ENCODE measurements around the gene PRTFDC1. TPM values are rescaled to one million over a fixed set of nuclear protein-coding genes. Genes with fewer than 3 reads are reported as not detected.

PRTFDC1 gene
- total RNA-seq, 2 experiments from 2014 or later = 2.2 to 2.7 TPM

GRCh38 chr10:24935504-24936292, 16.7 kb downstream of the PRTFDC1 start:
- ChIA-PET CTCF (interaction anchor here (1.2 kb wide), 1 partner anchor 13 kb away, joined by 5 read pairs; no protein-coding TSS in a partner anchor), POLR2A (no interaction called here)

GRCh38 chr10:24931236-24931635, 21.2 kb downstream of the PRTFDC1 start:
- TF ChIP-seq CTCF (IDR thresholded peaks at IDR 0.05) = no peak
- ATAC-seq (no peak), DNase-seq (no peak)
- POLR2A ChIA-PET = no interaction called here
- no peaks in the 10 kb centered on the region for H3K9me3 Mint-ChIP-seq
- H3K27ac Mint-ChIP-seq = no peak overlapping the region
- H3K36me3 Mint-ChIP-seq (ENCODE audit: low read depth) = no peaks in the 10 kb centered on the region
- no peaks in the 10 kb centered on the region for H3K27me3 Mint-ChIP-seq
- intact Hi-C loops (cut with micrococcal nuclease) = no loop called here
- CTCF ChIA-PET = no interaction called here
- H3K4me1 Mint-ChIP-seq (ENCODE audit: low read depth) = peaks cover 31% of the 10 kb centered on the region
- no peak overlapping the region for H3K4me3 Mint-ChIP-seq

More at GRCh38 chr10:24935504-24936292, 16.7 kb downstream of the PRTFDC1 start:
- H3K27me3 Mint-ChIP-seq = no peaks in the 10 kb centered on the region
- ATAC-seq (no peak), DNase-seq (no peak)
- no peak overlapping the region for H3K4me3 Mint-ChIP-seq
- no peaks in the 10 kb centered on the region for H3K36me3 Mint-ChIP-seq (ENCODE audit: low read depth)
- peaks cover 7% of the 10 kb centered on the region for H3K4me1 Mint-ChIP-seq (ENCODE audit: low read depth)
- intact Hi-C loops (cut with micrococcal nuclease) = no loop called here
- TF ChIP-seq CTCF (IDR thresholded peaks at IDR 0.05) = no peak
- no peak overlapping the region for H3K27ac Mint-ChIP-seq
- H3K9me3 Mint-ChIP-seq = no peaks in the 10 kb centered on the region

- H3K4me1 Mint-ChIP-seq (ENCODE audit: low read depth) = peaks cover 27% of the 10 kb centered on the region
- intact Hi-C loops (cut with micrococcal nuclease) = no loop called here
- no peak overlapping the region for H3K27ac Mint-ChIP-seq
- no peaks in the 10 kb centered on the region for H3K36me3 Mint-ChIP-seq (ENCODE audit: low read depth)
- no peak overlapping the region for H3K4me3 Mint-ChIP-seq
- ChIA-PET POLR2A (interaction anchor here (1.9 kb wide), 1 partner anchor 21 kb away, joined by 8 read pairs; the partner anchor contains the start of gene PRTFDC1), CTCF (interaction anchor here (1.1 to 1.6 kb wide), 4 partner anchors 10 to 151 kb away, joined by 4 to 5 read pairs (median 4); no protein-coding TSS in a partner anchor)
- H3K27me3 Mint-ChIP-seq = no peaks in the 10 kb centered on the region
- no peak for ATAC-seq
- no peaks in the 10 kb centered on the region for H3K9me3 Mint-ChIP-seq
- TF ChIP-seq CTCF (IDR thresholded peaks at IDR 0.05) = no peak
- DNase-seq = no peak
Observed at GRCh38 chr10:24930427-24930826, 22.0 kb downstream of the PRTFDC1 start.

- TF ChIP-seq CTCF (IDR thresholded peaks at IDR 0.05) = no peak
- no peak overlapping the region for H3K27ac Mint-ChIP-seq
- H3K4me3 Mint-ChIP-seq = no peak overlapping the region
- no peaks in the 10 kb centered on the region for H3K27me3 Mint-ChIP-seq
- H3K4me1 Mint-ChIP-seq (ENCODE audit: low read depth) = peaks cover 27% of the 10 kb centered on the region
- H3K9me3 Mint-ChIP-seq = no peaks in the 10 kb centered on the region
- DNase-seq (no peak), ATAC-seq (no peak)
- POLR2A ChIA-PET = interaction anchor here (0.7 to 1.9 kb wide), 2 partner anchors 22 to 288 kb away, joined by 3 to 8 read pairs; partner anchors contain the start of gene PRTFDC1
- CTCF ChIA-PET = interaction anchor here (1.1 to 1.6 kb wide), 6 partner anchors 10 to 200 kb away, joined by 3 to 5 read pairs (median 4); no protein-coding TSS in a partner anchor
- no peaks in the 10 kb centered on the region for H3K36me3 Mint-ChIP-seq (ENCODE audit: low read depth)
- intact Hi-C loops (cut with micrococcal nuclease) = no loop called here
Observed at GRCh38 chr10:24929904-24930303, 22.5 kb downstream of the PRTFDC1 start.

- ATAC-seq (no peak), DNase-seq (no peak)
- H3K4me3 Mint-ChIP-seq = no peak overlapping the region
- intact Hi-C loops (cut with micrococcal nuclease) = no loop called here
- H3K4me1 Mint-ChIP-seq (ENCODE audit: low read depth) = peaks cover 28% of the 10 kb centered on the region
- ChIA-PET POLR2A (interaction anchor here (0.7 to 1.9 kb wide), 3 partner anchors 9 to 287 kb away, joined by 3 to 8 read pairs (median 3); partner anchors contain the start of gene PRTFDC1), CTCF (interaction anchor here (1.0 to 1.6 kb wide), 7 partner anchors 9 to 199 kb away, joined by 3 to 5 read pairs (median 4); no protein-coding TSS in a partner anchor)
- H3K27ac Mint-ChIP-seq = no peak overlapping the region
- no peaks in the 10 kb centered on the region for H3K27me3 Mint-ChIP-seq
- H3K9me3 Mint-ChIP-seq = peaks cover 6% of the 10 kb centered on the region
- H3K36me3 Mint-ChIP-seq (ENCODE audit: low read depth) = peaks cover 7% of the 10 kb centered on the region
- TF ChIP-seq CTCF (IDR thresholded peaks at IDR 0.05) = no peak
Observed at GRCh38 chr10:24929056-24929544, 23.3 kb downstream of the PRTFDC1 start.

All from activated CD8-positive, alpha-beta T cell treated with anti-CD3 and anti-CD28 coated beads for 36 hours (primary cell).